Heart right ventricle (tissue), 16 donors: ENCODE results near the gene ZBTB5. TPM values are rescaled to one million over a fixed set of nuclear protein-coding genes. Genes with fewer than 3 reads are reported as not detected.

Experiments
- ATAC-seq, 8 donors: fragments of 200-7000 bp; cut with Tn5 transposase; one replicate each; pipeline ENCODE4 v1.9.1; 2020; ENCODE audit warnings: mild to moderate bottlenecking in 8 of 8, moderate library complexity in 8 of 8, moderate number of reproducible peaks in 1 of 8
- DNase-seq, 2 donors: peaks; one replicate each; pipeline ENCODE4 v3.0.0-alpha.2; 2020
- H3K27ac ChIP-seq, 10 donors: fragments of 200-600 bp; sonication (generic) in 2 of 10; one replicate each; pipeline versions ENCODE4 v1.5.0 to v1.8.0; 2020 to 2022; ENCODE audit warnings: mild to moderate bottlenecking in 3 of 10
- H3K27me3 ChIP-seq, 7 donors: fragments of 200-600 bp; one replicate each; pipeline ENCODE4 v1.8.0; 2021 to 2022; ENCODE audit warnings: mild to moderate bottlenecking in 2 of 7
- H3K36me3 ChIP-seq, 9 donors: fragments of 200-600 bp; sonication (generic) in 1 of 9; one replicate each; pipeline versions ENCODE4 v1.5.0 to v1.8.0; 2020 to 2022; ENCODE audit warnings: mild to moderate bottlenecking in 2 of 9
- H3K4me1 ChIP-seq, 9 donors: fragments of 200-600 bp; sonication (generic) in 1 of 9; one replicate each; pipeline versions ENCODE4 v1.5.0 to v1.8.0; 2020 to 2022; ENCODE audit warnings: mild to moderate bottlenecking in 4 of 9
- H3K4me3 ChIP-seq, 10 donors: fragments of 200-600 bp; sonication (generic) in 2 of 10; one replicate each; pipeline versions ENCODE4 v1.5.0 to v1.8.0; 2020 to 2022; ENCODE audit warnings: mild to moderate bottlenecking in 7 of 10, moderate library complexity in 2 of 10
- H3K9me3 ChIP-seq, 11 donors: fragments of 200-600 bp in 10 of 11; sonication (generic) in 2 of 11; one replicate each; pipeline versions ENCODE4 v1.5.0 to v1.8.0; 2013 to 2022; ENCODE audit warnings: mild to moderate bottlenecking in 2 of 11, control low read depth in 1 of 11, moderate library complexity in 1 of 11
- CTCF ChIP-seq, 9 donors: fragments of 200-600 bp; sonication (generic) in 2 of 9; IDR thresholded peaks; one replicate each; pipeline versions ENCODE4 v1.5.0 to v1.8.0; 2021 to 2022; ENCODE audit warnings: antibody characterized with exemption in 9 of 9, mild to moderate bottlenecking in 5 of 9, moderate library complexity in 1 of 9
- WGBS, 2 donors: extraction: QIAGEN DNeasy Blood & Tissue Kit; methylation state at CpG; one replicate each; pipeline ENCODE4 v1.1.7; 2013; ENCODE audit warnings: inconsistent platforms in 1 of 2; 5-methylcytosine and 5-hydroxymethylcytosine counted together
- intact Hi-C, 10 donors: fragments of 100-400 bp; cut with DNase I; formaldehyde crosslinking; loops; one replicate each; pipeline versions ENCODE4 v1.11.1 to v1.14.2; 2022
- polyA plus RNA-seq, 2 donors: library from polyadenylated mRNA; stranded (reverse); fragments of 200-250 nt; gene quantifications; one replicate each; pipeline ENCODE4 v1.2.3, GENCODE V29; 2013
- total RNA-seq, 10 donors: library from RNA; stranded (reverse); fragmentation: NEBNext Ultra II Directional in 3 of 10; extraction: Animal tissue kit (Norgen Biotek cat#: 25700) in 3 of 10; gene quantifications; one replicate each; pipeline versions ENCODE4 v1.2.1 to v1.2.4, GENCODE V29; 2021 to 2023
- donor health status: Arrhythmogenic right ventricular cardiomyopathy.
- donor health status: ischemic (EF 13 %, LVEDD 7.1; RV severe dilation, severe dysfunction).
- donor health status: healthy with polysubstance abuse.
- donor health status: DM: no; HTN: yes; CAD: no.
- donor health status: DM: no; HTN: no; CAD: no.
- donor health status: ischemic (EF 25% LVEDD 6.9; RV normal size, moderate dysfunction).
- donor health status: ischemic (EF 25% LVEDD 5.7; RV mildly dilated, moderate dysfunction).
- donor health status: healthy.
- donor health status: DM: yes; HTN: yes; CAD: no.
- donor health status: Ischemic cardiomyopathy.
- donor health status: ischemic (EF 35%, LVEDD 5.7; RV mildly dilated, moderate dysfunction).
- donor health status: nonischemic (EF 11% LVEDD 7.7; RV severe dilation, severe dysfunction).
- donor health status: DM: yes; HTN: yes; CAD: no.
- donor health status: PGD.
- donor health status: ischemic (EF 29% LVEDD 5.4; RV normal size, mild dysfunction).
- donor health status: nonischemic (EF 23%, LVEDD 6.1; RV moderate dilation, normal function).

ZBTB5 gene
- total and polyA plus RNA-seq, 12 donors, result 2.1 to 7.5 (median 6.3) TPM

DNA sequence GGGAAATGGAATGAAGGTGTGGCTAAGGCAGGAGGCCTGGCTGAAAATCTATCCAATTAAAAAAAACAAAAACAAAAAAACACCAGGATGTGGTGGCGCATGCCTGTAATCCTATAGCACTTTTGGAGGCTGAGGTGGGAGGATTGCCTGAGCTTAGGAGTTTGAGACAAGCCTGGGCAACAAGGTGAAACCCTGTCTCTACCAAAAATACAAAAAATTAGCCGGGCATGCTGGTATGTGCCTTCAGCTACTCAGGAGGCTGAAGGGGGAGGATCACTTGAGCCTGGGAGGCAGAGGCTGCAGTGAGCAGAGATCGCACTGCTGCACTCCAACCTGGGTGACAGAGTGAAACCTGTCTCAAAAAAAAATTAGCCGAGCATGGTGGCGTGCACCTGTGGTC lies 21.7 kb downstream of the ZBTB5 start:
- peaks cover 0 to 13% (median 3%) of the 10 kb centered on the region in 9 donors for H3K4me1 ChIP-seq
- H3K9me3 ChIP-seq, result no peaks in the 10 kb centered on the region
- no peaks in the 10 kb centered on the region for H3K27me3 ChIP-seq
- ATAC-seq (no peak), DNase-seq (no peak)
- intact Hi-C loops, result no loop called here
- TF ChIP-seq CTCF (IDR thresholded peaks at IDR 0.05), result no peak
- H3K4me3 ChIP-seq, result no peak overlapping the region
- peaks cover 0 to 82% (median 37%) of the 10 kb centered on the region in 9 donors for H3K36me3 ChIP-seq
- WGBS, 2 donors, result 89 to 96% methylated on average over 5 of the region's 5 CpGs
- no peak overlapping the region for H3K27ac ChIP-seq

DNA sequence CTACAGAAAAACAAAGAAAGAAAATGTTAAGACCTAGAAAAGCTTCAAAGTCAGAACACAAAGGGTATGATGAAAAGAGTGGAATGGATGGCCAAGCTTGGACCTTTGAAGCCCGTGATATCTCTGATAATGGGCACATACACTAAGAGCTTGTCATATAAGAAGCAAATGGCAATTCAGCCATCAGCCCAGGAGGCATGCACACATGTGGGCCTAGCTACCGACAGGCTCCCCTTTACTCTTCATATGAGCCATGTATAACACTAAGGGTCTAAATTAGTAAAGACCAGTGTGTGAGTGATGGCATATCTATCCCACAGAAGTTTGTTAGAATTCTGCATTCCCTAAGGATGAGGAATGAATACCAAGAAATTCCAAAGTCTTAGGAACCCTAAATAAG lies 22.7 kb downstream of the ZBTB5 start:
- H3K4me3 ChIP-seq, result no peak overlapping the region
- H3K36me3 ChIP-seq, result peaks cover 0 to 84% (median 47%) of the 10 kb centered on the region in 9 donors
- H3K27me3 ChIP-seq, result no peaks in the 10 kb centered on the region
- no peaks in the 10 kb centered on the region for H3K9me3 ChIP-seq
- intact Hi-C loops, result no loop called here
- no peak overlapping the region for H3K27ac ChIP-seq
- H3K4me1 ChIP-seq, result peaks cover 0 to 23% (median 13%) of the 10 kb centered on the region in 9 donors
- no peak for TF ChIP-seq CTCF (IDR thresholded peaks at IDR 0.05)
- DNase-seq, result no peak
- ATAC-seq, result no peak
- WGBS, 2 donors, result 76 to 83% methylated on average over 2 of the region's 2 CpGs

- 82 to 86% methylated on average over 21 of the region's 21 CpGs for WGBS, 2 donors
- ATAC-seq (no peak), DNase-seq (no peak)
- Histone ChIP-seq H3K4me3 (no peak overlapping the region), H3K27ac (no peak overlapping the region), H3K4me1 (peaks cover 0 to 29% (median 11%) of the 10 kb centered on the region in 9 donors), H3K36me3 (peaks cover 0 to 89% (median 51%) of the 10 kb centered on the region in 9 donors), H3K9me3 (no peaks in the 10 kb centered on the region), H3K27me3 (no peaks in the 10 kb centered on the region)
- intact Hi-C loops, result no loop called here
- no peak for TF ChIP-seq CTCF (IDR thresholded peaks at IDR 0.05)
Observed at GRCh38 chr9:37441776-37442370, 23.4 kb downstream of the ZBTB5 start.

DNA sequence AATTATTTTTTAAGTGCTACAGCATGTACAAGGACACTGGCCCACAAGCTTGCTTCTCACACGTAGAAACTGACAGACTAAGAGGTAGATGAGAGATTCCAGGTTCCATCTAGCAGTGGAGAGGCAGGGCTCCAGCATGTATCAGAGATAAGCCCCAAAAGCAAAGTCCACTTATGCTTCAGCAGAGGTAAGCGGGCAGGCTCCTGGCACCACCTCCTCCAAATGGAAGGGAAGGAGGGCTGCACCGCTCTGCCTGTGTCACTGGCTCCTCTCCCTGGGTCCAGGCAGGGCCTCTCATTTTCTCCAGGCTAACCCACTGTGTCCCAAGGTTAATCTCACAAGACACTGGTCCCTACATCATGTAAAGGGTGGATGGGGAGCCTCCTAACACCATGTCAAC lies 26.9 kb downstream of the ZBTB5 start:
- no peaks in the 10 kb centered on the region for H3K27me3 ChIP-seq
- H3K4me1 ChIP-seq, result peaks cover 0 to 44% (median 23%) of the 10 kb centered on the region in 9 donors
- intact Hi-C loops, result no loop called here
- peak overlapping the region in 3 of 10 donors; percentile 15 to 29 (median 21) for H3K27ac ChIP-seq
- no peak for TF ChIP-seq CTCF (IDR thresholded peaks at IDR 0.05)
- peaks cover 0 to 100% (median 70%) of the 10 kb centered on the region in 9 donors for H3K36me3 ChIP-seq
- H3K9me3 ChIP-seq, result no peaks in the 10 kb centered on the region
- DNase-seq (no peak), ATAC-seq (peak in 3 of 8 donors; percentile 18 to 36 (median 25))
- WGBS, 2 donors, result 55 to 64% methylated on average over 3 of the region's 3 CpGs
- no peak overlapping the region for H3K4me3 ChIP-seq
